Breast epithelium (tissue), 4 donors: ENCODE data around the gene VMAC. TPM values are rescaled to one million over a fixed set of nuclear protein-coding genes. Genes with fewer than 3 reads are reported as not detected.
A peak's percentile ranks its signal among the peaks of the same experiment; 100 is the strongest.

Experiments used
- DNase-seq, 2 donors: peaks; one replicate each; pipeline ENCODE4 v3.0.0-alpha.2; 2019; ENCODE audit warnings: low spot score in 2 of 2
- H3K27ac ChIP-seq, 2 donors: fragments of 200-600 bp; sonication (generic) in 1 of 2; one replicate each; pipeline ENCODE4 v1.5.1; 2016 to 2019; ENCODE audit warnings: mild to moderate bottlenecking in 1 of 2
- H3K27me3 ChIP-seq, 2 donors: fragments of 200-600 bp; sonication (generic) in 1 of 2; one replicate each; pipeline versions ENCODE4 v1.5.1 to v1.6.0; 2017 to 2019; ENCODE audit warnings: control low read depth in 1 of 2, mild to moderate bottlenecking in 1 of 2
- H3K36me3 ChIP-seq: fragments of 200-600 bp; one replicate; pipeline ENCODE4 v1.5.1; 2019
- H3K4me1 ChIP-seq, 2 donors: fragments of 200-600 bp; sonication (generic); one replicate each; pipeline ENCODE4 v1.5.1; 2016 to 2019; ENCODE audit warnings: control low read depth in 1 of 2
- H3K4me3 ChIP-seq, 3 donors: fragments of 200-600 bp; sonication (generic); 1 replicate in 2 of 3; 2 replicates in 1 of 3; pipeline ENCODE4 v1.5.1; 2016 to 2019; ENCODE audit warnings: mild to moderate bottlenecking in 3 of 3, moderate library complexity in 2 of 3
- H3K9me3 ChIP-seq, 2 donors: fragments of 200-600 bp; sonication (generic) in 1 of 2; one replicate each; pipeline ENCODE4 v1.5.1; 2016 to 2019; ENCODE audit warnings: control low read depth in 1 of 2
- POLR2A ChIP-seq: fragments of 450-650 bp; IDR thresholded peaks from one replicate; pipeline ENCODE4 v1.6.1; 2016; ENCODE audit warnings: antibody characterized with exemption, mild to moderate bottlenecking, moderate library complexity
- POLR2AphosphoS5 ChIP-seq, 3 donors: sonication (generic); formaldehyde crosslinking; IDR thresholded peaks; one replicate each; pipeline ENCODE4 v1.6.1; 2017; ENCODE audit warnings: antibody characterized with exemption in 3 of 3
- intact Hi-C: fragments of 100-400 bp; cut with DNase I; formaldehyde crosslinking; loops from one replicate; pipeline ENCODE4 v1.15.1; 2023; ENCODE audit warnings: low total_unique reads
- total RNA-seq, 3 donors: library from RNA; depleted of rRNA; stranded (reverse); fragments of >200 nt; gene quantifications; one replicate each; pipeline ENCODE4 v1.1.0, GENCODE V29; 2016
- TF ChIP-seq, protein P1 (sequence below), 3 donors: fragments of 450-650 bp; IDR thresholded peaks; one replicate each; pipeline ENCODE4 v1.5.1; 2016 to 2017; ENCODE audit warnings: antibody characterized with exemption in 3 of 3, mild to moderate bottlenecking in 3 of 3, moderate library complexity in 3 of 3

The VMAC gene
- total RNA-seq, 3 donors from 2014 or later: 6.1 to 11.8 (median 9.2) TPM

DNA sequence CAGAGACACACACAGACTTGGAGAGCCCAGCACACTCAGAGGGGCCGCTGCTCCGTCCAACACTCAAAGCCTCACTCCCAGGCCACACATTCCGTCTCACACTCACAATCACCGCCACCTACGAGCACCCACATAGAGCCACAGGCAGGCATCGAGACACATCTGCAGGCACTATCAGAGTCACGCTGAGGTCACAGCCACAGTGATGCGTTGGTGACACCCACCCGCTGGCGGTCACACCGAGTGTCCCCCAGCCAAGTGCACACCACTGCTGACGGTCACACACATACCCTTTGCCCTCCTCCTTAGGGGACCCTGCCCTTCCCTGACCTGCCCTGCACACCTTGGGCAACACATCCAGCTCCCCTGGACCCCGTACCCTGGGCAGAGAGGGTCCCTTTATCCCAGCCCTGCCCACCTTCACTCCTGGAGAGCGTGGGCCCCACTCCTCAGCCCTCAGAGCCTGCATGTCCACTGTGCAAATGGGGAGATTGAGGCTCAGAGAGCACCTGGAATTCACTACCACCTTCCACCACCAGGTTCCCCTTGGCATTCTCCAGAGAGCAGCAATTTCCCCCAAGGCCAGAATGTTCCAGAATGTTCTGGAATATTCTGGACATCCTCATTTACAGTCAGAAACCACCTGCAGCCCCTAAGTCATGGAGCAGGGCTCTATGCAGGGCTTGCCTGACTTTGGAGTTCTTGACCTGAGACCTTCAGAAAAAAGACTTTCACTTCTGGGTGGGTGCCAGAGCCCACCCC lies 39.8 kb upstream of the VMAC start:
- TF ChIP-seq POLR2AphosphoS5 (IDR thresholded peaks at IDR 0.05): no peak
- TF ChIP-seq, protein P1, sequence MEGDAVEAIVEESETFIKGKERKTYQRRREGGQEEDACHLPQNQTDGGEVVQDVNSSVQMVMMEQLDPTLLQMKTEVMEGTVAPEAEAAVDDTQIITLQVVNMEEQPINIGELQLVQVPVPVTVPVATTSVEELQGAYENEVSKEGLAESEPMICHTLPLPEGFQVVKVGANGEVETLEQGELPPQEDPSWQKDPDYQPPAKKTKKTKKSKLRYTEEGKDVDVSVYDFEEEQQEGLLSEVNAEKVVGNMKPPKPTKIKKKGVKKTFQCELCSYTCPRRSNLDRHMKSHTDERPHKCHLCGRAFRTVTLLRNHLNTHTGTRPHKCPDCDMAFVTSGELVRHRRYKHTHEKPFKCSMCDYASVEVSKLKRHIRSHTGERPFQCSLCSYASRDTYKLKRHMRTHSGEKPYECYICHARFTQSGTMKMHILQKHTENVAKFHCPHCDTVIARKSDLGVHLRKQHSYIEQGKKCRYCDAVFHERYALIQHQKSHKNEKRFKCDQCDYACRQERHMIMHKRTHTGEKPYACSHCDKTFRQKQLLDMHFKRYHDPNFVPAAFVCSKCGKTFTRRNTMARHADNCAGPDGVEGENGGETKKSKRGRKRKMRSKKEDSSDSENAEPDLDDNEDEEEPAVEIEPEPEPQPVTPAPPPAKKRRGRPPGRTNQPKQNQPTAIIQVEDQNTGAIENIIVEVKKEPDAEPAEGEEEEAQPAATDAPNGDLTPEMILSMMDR (IDR thresholded peaks at IDR 0.05): peak in 1 of 3 donors; percentile 35
- no peak for TF ChIP-seq POLR2A

DNA sequence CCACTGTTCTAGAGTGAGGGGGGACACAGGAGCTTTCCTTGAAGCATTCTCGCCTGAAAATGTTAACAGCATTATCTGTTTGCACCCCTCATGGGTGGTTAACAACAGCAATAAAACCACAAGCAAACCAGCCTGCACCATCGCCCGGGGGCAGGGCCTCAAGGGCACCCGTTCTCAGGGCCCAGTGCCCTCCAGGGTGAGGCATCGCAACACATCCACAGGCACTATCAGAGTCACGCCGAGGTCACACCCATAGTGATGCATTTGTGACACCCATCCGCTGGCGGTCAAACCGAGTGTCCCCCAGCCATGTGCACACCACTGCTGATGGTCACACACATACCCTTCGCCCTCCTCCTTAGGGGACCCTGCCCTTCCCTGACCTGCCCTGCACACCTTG lies 38.9 kb upstream of the VMAC start:
- DNase-seq: no peak
- no peaks in the 10 kb centered on the region for H3K36me3 ChIP-seq
- intact Hi-C loops: no loop called here
- no peaks in the 10 kb centered on the region for H3K27me3 ChIP-seq
- no peak overlapping the region for H3K4me3 ChIP-seq
- no peaks in the 10 kb centered on the region for H3K9me3 ChIP-seq
- TF ChIP-seq, protein P1 (IDR thresholded peaks at IDR 0.05): no peak
- no peak for TF ChIP-seq POLR2A
- TF ChIP-seq POLR2AphosphoS5 (IDR thresholded peaks at IDR 0.05): no peak
- no peak overlapping the region for H3K27ac ChIP-seq
- H3K4me1 ChIP-seq: no peaks in the 10 kb centered on the region

More for the DNA sequence above, 39.8 kb upstream of the VMAC start:
- no peaks in the 10 kb centered on the region for H3K9me3 ChIP-seq
- no peaks in the 10 kb centered on the region for H3K27me3 ChIP-seq
- no peak overlapping the region for H3K4me3 ChIP-seq
- no peak for DNase-seq
- intact Hi-C loops: no loop called here
- no peak overlapping the region for H3K27ac ChIP-seq
- no peaks in the 10 kb centered on the region for H3K36me3 ChIP-seq
- no peaks in the 10 kb centered on the region for H3K4me1 ChIP-seq

DNA sequence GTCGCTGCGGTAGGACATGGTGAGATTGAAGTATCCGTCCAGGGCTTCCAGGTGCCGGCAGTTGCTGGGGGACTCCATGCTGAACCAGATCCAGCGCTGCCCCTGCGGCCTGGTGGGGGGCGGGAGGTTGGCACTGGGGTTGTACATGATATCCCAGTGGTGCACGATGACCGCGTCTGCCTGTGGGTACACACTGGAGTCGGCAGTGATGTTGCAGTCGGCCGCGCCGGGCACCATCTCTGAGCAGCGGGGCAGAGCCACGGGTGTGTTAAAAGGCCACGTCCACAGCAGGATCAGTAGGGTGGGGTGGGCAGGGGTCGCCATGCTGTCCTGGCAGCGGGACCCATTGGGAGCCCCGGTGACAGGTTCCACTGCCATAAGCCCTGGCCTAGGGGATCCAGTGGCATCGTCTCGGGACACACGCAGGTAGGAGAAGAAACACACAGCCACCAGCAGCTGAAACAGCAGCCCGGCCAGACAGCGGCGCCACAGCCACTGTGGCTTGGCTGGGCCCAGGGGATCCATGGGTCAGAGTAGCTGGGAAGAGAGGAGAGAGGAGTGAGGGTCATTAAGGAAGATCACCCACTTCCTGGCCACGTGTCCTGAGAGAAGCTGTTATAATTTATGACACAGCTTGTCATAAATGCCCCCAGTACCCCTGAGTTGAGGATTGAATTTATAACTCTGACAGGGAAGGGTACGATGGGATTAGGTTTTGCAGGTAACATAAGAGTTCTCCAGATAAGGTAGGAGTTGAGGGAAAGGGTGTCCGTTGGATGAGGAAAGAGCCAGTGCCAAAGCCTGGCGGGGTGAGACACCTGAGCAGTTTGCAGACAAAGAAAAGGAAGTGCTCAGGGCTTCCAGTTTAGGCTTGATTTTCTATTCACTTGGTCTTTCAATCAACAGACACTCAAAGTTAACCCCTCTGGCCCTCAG lies 37.2 kb upstream of the VMAC start:
- Histone ChIP-seq H3K36me3 (no peaks in the 10 kb centered on the region), H3K4me1 (no peaks in the 10 kb centered on the region), H3K4me3 (no peak overlapping the region), H3K9me3 (no peaks in the 10 kb centered on the region), H3K27ac (no peak overlapping the region), H3K27me3 (no peaks in the 10 kb centered on the region)
- DNase-seq: no peak
- intact Hi-C loops: no loop called here
- TF ChIP-seq POLR2A (no peak), POLR2AphosphoS5 (IDR thresholded peaks at IDR 0.05) (no peak)
- TF ChIP-seq, protein P1 (IDR thresholded peaks at IDR 0.05): no peak

DNA sequence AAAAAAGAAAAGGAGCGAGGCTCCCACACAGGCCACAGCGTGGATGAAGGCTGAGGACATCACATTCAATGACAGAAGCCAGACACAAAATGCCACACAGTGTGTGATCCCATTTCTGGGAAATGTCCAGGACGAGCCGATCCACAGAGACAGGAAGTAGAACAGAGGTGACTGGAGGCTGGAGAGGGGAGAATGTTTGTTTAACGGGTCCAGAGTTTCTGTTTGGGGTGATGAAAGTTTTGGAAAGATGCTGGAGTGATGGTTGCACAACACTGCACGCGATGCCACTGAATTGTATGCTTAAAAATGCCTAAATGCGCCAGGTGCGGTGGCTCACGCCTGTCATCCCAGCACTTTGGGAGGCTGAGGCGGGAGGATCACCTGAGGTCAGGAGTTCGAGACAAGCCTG lies 33.7 kb upstream of the VMAC start:
- Histone ChIP-seq H3K4me3 (no peak overlapping the region), H3K27ac (no peak overlapping the region), H3K36me3 (no peaks in the 10 kb centered on the region), H3K27me3 (no peaks in the 10 kb centered on the region), H3K4me1 (no peaks in the 10 kb centered on the region), H3K9me3 (no peaks in the 10 kb centered on the region)
- no peak for DNase-seq
- TF ChIP-seq POLR2A: no peak
- TF ChIP-seq, protein P1 (IDR thresholded peaks at IDR 0.05): no peak
- TF ChIP-seq POLR2AphosphoS5 (IDR thresholded peaks at IDR 0.05): no peak
- intact Hi-C loops: no loop called here
